ENCODE measurements around the gene SLC30A5. TPM values are rescaled to one million over a fixed set of nuclear protein-coding genes. Genes with fewer than 3 reads are reported as not detected.
"Not testable (repeated sequence)": the region's sequence is repeated elsewhere in the genome, so short reads cannot be mapped to it uniquely, and the experiment has no call there.

The SLC30A5 gene
- polyA plus RNA-seq, 1 experiment: 47.4 TPM

DNA sequence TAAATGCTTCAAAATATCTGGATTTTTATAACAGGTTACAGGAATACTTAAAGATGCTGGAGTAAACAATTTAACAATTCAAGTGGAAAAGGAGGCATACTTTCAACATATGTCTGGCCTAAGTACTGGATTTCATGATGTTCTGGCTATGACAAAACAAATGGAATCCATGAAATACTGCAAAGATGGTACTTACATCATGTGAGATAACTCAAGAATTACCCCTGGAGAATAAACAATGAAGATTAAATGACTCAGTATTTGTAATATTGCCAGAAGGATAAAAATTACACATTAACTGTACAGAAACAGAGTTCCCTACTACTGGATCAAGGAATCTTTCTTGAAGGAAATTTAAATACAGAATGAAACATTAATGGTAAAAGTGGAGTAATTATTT is 35.6 kb downstream of the SLC30A5 start:
- TF ChIP-seq, protein P1, sequence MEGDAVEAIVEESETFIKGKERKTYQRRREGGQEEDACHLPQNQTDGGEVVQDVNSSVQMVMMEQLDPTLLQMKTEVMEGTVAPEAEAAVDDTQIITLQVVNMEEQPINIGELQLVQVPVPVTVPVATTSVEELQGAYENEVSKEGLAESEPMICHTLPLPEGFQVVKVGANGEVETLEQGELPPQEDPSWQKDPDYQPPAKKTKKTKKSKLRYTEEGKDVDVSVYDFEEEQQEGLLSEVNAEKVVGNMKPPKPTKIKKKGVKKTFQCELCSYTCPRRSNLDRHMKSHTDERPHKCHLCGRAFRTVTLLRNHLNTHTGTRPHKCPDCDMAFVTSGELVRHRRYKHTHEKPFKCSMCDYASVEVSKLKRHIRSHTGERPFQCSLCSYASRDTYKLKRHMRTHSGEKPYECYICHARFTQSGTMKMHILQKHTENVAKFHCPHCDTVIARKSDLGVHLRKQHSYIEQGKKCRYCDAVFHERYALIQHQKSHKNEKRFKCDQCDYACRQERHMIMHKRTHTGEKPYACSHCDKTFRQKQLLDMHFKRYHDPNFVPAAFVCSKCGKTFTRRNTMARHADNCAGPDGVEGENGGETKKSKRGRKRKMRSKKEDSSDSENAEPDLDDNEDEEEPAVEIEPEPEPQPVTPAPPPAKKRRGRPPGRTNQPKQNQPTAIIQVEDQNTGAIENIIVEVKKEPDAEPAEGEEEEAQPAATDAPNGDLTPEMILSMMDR (IDR thresholded peaks at IDR 0.05; ENCODE audit: insufficient read depth, low read depth, low read length): no peak
- POLR2A ChIA-PET: no interaction called here
- peak; percentile 30 for DNase-seq (ENCODE audit: low read depth)
- Histone ChIP-seq H3K4me3 (ENCODE audit: low read depth, low read length) (no peak overlapping the region), H3K36me3 (ENCODE audit: control insufficient read depth, insufficient read depth, low read length) (0 out of 2 replicates have a peak, but pooled peaks cover 1% of the 10 kb centered on the region), H3K27me3 (ENCODE audit: control insufficient read depth, insufficient read depth, low read length) (no peaks in the 10 kb centered on the region)
- CTCF ChIA-PET: no interaction called here

DNA sequence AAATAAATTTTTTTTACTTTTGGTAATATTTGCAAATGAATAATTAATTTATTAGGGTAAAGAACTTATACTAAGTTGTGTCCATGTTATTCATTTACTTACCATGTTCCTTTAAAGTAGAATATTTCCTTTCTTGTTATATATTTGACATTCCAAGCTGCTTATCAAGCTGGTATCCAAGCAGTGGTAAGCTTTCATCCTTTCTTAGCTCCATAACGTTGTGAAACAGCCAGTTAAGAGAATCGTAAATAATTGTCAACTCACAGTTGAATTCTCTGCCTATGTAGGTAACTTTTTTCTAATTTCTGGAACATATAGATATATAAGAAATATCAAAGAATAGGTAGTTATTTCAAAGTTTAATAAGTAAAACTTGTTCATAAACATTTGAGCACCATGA is 36.4 kb downstream of the SLC30A5 start:
- TF ChIP-seq, protein P1 (IDR thresholded peaks at IDR 0.05; ENCODE audit: insufficient read depth, low read depth, low read length): no peak
- Histone ChIP-seq H3K27me3 (ENCODE audit: control insufficient read depth, insufficient read depth, low read length) (no peaks in the 10 kb centered on the region), H3K36me3 (ENCODE audit: control insufficient read depth, insufficient read depth, low read length) (0 out of 2 replicates have a peak, but pooled peaks cover 1% of the 10 kb centered on the region), H3K4me3 (ENCODE audit: low read depth, low read length) (no peak overlapping the region)
- ChIA-PET CTCF (no interaction called here), POLR2A (no interaction called here)
- DNase-seq (ENCODE audit: low read depth): no peak

DNA sequence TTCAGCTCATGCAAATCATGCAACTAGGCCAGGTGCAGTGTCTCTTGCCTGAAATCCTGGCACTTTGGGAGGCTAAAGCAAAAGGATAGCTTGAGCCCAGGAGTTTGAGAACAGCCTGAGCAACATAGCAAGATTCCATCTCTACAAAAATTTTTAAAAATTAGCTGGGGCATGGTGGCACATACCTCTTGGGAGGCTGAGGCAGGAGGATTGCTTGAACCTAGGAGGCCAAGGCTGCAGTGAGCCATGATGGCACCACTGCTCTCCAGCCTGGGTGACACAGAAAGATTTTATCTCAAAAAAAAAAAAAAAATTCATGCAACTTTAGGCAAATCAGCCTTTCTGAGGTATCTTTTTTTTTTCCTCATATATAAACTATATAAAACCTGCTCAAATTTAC is 37.5 kb downstream of the SLC30A5 start:
- no peak for DNase-seq (ENCODE audit: low read depth)
- ChIA-PET POLR2A (no interaction called here), CTCF (no interaction called here)
- H3K36me3 ChIP-seq (ENCODE audit: control insufficient read depth, insufficient read depth, low read length): 0 out of 2 replicates have a peak, but pooled peaks cover 1% of the 10 kb centered on the region
- no peak overlapping the region for H3K4me3 ChIP-seq (ENCODE audit: low read depth, low read length)
- H3K27me3 ChIP-seq (ENCODE audit: control insufficient read depth, insufficient read depth, low read length): no peaks in the 10 kb centered on the region
- TF ChIP-seq, protein P1 (IDR thresholded peaks at IDR 0.05; ENCODE audit: insufficient read depth, low read depth, low read length): no peak

DNA sequence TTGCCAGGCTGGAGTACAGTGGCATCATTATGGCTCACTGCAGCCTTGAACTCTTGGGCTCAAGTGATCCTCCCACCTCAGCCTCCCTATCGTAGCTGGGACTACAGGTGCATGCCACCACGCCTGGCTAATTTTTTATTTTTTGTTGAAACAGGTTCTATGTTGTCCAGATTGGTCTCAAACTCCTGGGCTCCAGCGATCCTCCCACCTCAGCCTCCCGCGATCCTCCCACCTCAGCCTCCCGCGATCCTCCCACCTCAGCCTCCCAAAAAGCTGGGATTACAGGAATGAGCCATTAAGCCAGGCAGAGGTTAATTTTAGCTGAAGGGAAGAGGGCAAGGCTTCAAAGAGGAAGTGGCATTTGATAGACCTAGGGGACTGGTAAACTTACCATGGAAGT is 40.3 kb downstream of the SLC30A5 start:
- no peak for DNase-seq (ENCODE audit: low read depth)
- CTCF ChIA-PET: no interaction called here
- Histone ChIP-seq H3K4me3 (ENCODE audit: low read depth, low read length) (no peak overlapping the region), H3K36me3 (ENCODE audit: control insufficient read depth, insufficient read depth, low read length) (no peaks in the 10 kb centered on the region), H3K27me3 (ENCODE audit: control insufficient read depth, insufficient read depth, low read length) (no peaks in the 10 kb centered on the region)
- POLR2A ChIA-PET: no interaction called here
- TF ChIP-seq, protein P1 (IDR thresholded peaks at IDR 0.05; ENCODE audit: insufficient read depth, low read depth, low read length): no peak

DNA sequence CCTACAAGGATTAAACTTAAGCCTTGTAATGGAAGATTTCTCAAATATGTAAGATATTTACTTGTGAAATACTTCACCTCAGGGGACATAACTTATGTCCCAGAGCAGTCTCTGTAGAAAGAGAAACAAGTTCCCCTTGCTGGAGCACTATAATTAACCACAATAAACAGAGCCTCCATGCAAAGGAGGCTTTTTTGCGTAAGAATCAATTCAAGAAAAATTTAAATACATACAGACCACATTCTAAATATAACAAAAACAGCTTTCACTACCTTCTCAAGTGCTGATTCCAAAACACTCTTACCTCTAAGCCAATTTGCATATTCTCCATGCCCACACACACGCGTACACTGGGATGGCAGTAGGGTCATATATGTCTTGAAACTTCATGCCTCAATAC is 42.5 kb downstream of the SLC30A5 start:
- CTCF ChIA-PET: interaction anchor here (0.7 kb wide), 1 partner anchor 42 kb away, joined by 3 read pairs; the partner anchor contains the start of gene SLC30A5
- DNase-seq (ENCODE audit: low read depth): no peak

DNA sequence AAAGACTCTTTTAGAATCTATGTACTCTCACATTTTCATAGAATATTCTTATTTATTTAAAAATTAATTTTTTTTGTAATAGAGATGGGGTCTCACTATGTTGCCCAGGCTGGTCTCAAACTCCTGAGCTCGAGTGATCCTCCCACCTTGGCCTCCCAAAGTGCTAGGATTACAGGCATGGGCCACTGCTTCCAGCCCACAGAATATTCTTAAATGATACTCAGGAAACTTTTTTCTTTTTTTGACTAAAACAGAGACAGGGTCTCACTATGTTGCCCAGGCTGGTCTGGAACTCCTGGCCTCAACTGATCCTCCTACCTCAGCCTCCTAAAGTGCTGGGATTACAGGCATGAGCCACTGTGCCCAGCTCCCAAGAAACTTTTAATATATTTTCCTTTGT is 43.4 kb downstream of the SLC30A5 start:
- H3K4me3 ChIP-seq (ENCODE audit: low read depth, low read length); H3K27me3 ChIP-seq (ENCODE audit: control insufficient read depth, insufficient read depth, low read length); POLR2A ChIA-PET; DNase-seq (ENCODE audit: low read depth); CTCF ChIA-PET; H3K36me3 ChIP-seq (ENCODE audit: control insufficient read depth, insufficient read depth, low read length): not testable (repeated sequence)

More for the DNA sequence above, 42.5 kb downstream of the SLC30A5 start:
- Histone ChIP-seq H3K27me3 (ENCODE audit: control insufficient read depth, insufficient read depth, low read length) (no peaks in the 10 kb centered on the region), H3K36me3 (ENCODE audit: control insufficient read depth, insufficient read depth, low read length) (no peaks in the 10 kb centered on the region), H3K4me3 (ENCODE audit: low read depth, low read length) (no peak overlapping the region)
- TF ChIP-seq, protein P1 (IDR thresholded peaks at IDR 0.05; ENCODE audit: insufficient read depth, low read depth, low read length): no peak
- POLR2A ChIA-PET: no interaction called here

All from BJ (cell line).